Stimulated activated CD8-positive, alpha-beta memory T cell treated with anti-CD3 and anti-CD28 coated beads, Interleukin-12 subunit alpha, Interleukin-12 subunit beta, amount 100 ng/mL, for 1 hour (primary cell): ENCODE results near the gene PPP2R2D.

Experiments
- DNase-seq: peaks from one replicate; pipeline ENCODE4 v3.0.0-alpha.2; 2020; ENCODE audit warnings: low read depth

Gene PPP2R2D

DNA sequence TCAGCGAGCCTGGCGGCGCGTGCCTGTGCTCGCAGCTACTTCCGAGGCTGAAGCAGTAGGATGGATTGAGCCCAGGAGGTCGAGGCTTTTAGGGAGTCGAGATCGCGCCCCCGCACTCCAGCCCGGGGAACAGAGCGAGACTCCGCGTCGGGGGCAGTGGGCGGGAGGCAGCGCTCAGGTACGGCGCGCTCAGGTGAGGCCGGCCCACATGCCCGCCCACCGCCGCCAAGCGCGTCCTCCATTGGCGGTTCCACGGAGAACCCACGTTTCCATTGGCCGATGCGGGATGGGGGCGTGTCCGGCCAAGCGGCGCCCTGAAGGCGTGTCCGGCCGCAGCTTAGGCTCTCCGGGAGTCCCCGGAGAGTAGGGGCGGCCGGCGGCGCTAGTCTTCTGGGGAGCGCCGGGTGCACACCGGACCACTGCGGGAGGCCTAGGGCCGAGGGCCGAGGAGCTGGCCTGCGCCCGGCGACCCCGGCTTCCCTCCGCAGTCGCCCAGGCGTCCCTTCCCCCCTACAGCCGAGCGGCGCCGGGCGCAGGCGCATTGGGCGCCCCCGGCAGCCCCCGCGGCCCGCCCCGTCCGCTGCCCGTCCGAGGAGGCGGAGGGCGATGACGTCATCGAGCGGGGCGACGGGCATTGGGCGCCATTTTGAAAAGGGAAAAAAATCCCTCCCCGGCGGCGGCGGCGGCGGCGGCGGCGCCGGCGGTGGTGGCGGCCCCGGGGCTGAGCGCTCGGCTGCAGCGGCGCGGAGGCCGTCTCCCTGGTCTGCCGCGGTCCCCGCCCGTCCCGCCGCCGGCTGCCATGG lies at the start of gene PPP2R2D:
Gene PPP2R2D, plus strand, starts transcription at position 659 of the 803 bp plus-strand sequence. Its CDS starts 141 bp downstream, at position 800.
- peak; percentile 91 for DNase-seq

DNA sequence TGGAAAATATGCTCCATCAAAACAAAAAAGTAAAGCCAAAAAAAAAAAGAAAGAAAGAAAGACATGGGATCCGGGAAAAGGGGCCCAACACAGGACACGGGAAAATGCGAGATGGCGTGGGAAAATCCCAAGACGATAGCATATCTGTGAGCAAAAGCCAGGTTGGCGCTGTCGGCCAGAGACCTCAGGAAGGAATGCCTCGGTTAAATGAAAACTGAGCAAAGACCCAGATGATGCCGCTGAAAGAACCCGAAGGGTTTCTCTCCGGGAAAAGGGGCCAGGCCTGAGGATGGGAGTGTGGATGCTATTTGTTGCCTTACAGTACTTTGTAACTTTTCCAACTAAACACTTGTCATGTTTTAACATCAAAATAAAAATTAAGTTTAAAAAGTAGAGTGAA lies 49.5 kb upstream of the PPP2R2D start:
- no peak for DNase-seq

DNA sequence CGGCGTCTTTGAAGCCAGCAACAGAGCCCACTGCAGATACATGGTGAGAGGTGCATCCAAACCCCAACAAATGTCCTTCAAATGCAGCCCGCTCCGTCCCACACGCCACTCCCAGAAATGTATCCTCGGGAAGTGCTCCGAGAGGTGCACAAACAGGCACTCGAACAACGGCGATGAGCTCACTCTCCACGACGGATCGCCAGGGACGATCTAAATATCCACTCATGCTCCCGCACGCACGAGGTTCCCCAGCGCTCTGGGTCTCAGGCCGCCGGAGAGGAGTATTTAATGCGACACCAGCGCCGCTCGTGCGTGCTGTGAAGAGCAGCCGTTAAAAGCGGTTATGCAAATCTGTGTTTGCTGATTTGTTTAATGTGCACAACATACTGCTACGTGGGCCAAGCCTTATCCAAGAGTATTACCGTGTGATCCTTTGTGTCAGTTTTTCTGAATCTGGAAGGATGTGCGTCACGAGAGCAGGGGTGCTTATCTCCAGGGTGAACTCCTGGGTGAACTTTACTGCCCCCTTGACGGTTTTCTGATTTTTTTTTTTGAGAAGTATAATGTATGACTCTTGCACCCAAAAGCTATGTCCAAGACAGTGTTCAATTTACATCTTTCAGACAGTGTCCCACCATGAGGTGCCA lies 48.5 kb upstream of the PPP2R2D start:
- no peak for DNase-seq

DNA sequence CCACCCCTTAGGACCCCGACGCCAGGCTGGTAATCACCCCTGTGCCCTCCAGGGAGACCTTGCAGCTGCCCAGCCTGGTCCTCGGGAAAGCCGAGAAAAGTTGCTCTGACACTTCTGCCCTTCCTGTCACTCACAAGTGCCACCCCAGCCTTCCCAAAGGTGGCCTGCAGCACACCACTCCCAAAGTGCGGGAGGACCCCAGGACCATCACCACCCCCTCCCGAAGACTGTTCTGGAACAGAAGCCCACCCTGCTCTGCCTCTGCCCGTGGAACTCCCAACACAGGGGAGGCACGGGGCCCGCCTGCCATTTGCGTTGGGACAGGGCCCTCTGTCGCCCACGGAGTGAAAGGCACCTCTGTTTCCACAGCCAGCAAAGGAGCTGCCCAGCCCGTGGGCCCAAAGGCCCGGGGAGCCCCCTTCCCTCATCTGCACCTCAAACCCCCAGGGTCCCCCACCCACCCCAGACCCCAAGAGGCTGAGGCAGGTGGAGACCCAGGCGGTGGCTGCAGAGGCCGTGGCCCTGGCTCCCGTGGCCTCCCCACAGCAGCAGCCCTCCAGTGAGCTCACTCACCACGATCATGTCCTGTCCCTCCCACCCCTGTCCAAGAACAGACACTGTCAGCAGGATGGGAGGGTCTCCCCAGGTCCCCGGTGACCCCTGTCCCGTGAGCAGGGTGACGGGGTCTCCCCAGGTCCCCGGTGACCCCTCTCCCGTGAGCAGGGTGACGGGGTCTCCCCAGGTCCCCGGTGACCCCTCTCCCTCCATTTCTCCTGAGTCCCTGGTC lies 47.8 kb upstream of the PPP2R2D start:
- no peak for DNase-seq

DNA sequence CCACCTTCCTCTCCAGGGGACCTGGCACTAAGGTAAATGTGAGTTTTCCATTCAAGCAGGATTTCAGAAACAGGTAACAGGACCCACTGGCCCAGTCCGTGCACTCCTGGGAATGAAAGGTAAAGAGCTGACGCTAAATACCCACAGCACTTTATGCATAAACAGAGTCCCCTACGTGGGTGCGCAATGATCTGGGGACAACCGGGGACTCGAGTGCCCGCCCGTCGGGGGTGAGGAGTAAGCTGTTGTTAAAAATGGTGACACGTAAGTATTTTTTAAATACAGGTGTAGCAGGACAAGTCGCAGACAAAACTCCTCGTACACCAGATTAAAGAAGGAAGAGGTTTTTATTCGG lies 47.2 kb upstream of the PPP2R2D start:
- DNase-seq = no peak

DNA sequence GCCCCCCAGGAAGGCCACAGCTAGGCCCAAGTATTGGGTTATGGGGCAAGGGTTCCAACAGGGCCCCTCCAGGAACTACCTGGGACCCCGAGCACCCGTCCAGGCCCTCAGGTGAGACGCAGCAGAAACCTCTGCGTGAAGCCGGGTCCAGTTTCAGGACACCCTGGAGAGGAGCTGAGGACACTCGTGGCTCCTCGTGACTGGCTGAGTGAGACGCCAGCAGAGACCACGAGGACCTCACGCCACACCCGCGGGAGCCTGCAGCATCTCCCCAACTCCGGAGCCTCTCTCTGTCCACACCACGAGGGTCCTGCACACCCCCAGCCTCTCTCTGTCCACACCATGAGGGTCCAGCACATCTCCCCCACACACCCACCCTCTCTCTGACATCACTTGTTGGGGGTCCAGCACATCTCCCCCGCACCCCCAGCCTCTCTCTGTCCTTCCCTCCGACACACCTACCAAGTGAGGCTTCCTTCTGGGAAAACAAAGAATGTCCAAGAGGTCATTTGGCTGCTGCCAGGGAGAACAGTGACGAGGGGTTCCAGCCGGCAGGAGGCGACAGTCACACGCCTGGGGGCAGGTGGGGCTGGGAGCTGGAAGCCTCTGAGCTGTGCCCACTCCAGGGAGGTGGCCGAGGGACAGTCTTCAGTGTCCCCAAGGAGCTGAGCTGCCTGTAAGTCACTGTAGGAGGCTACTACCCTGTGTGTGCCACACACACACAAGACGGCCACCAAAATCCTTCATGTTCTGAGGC lies 46.1 kb upstream of the PPP2R2D start:
- no peak for DNase-seq

DNA sequence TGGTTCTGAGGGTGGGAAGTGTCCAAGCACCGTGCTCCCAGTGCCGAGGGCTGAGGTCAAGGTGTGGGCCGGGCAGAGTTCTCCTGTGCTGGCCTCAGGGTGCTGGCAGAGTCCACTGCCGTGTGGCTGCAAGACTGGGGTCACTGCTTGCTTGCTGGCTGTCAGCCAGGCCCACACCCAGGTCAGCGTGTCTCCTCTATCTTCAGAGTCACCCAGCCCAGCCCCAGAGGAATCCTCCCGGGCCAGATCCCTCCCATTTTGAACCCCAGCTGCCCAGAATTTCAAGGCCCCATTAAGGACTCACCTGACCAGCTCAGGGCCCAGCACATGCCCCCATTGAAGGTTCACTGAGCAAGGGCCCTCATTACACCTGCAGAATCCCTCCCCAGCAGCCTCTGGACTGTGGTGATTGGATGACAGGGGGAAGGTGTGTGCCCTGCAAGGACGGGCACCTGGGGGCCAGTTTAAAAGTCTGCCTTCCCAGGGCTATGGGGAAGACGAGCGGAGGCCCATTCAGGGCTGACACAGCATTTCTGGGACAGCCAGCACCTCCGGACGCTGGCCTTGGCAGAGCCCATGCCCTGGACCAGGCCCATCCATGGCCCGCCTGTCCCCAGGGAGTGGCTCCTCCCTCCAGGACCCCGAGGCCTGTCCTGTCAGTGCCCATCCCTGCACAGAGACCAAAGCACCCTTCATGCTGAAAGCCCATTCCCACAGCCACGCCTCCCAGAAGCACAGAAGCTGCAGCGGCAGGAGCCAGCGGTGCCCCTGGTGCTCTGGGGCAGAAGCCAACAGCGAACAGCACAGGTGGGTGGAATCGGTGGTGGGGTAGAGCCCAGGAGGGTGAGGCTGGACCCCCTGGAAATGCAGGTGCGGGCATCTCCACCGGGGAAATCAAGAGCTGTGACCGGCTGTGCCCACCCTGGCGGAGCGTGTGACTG lies 45.1 kb upstream of the PPP2R2D start:
- no peak for DNase-seq

DNA sequence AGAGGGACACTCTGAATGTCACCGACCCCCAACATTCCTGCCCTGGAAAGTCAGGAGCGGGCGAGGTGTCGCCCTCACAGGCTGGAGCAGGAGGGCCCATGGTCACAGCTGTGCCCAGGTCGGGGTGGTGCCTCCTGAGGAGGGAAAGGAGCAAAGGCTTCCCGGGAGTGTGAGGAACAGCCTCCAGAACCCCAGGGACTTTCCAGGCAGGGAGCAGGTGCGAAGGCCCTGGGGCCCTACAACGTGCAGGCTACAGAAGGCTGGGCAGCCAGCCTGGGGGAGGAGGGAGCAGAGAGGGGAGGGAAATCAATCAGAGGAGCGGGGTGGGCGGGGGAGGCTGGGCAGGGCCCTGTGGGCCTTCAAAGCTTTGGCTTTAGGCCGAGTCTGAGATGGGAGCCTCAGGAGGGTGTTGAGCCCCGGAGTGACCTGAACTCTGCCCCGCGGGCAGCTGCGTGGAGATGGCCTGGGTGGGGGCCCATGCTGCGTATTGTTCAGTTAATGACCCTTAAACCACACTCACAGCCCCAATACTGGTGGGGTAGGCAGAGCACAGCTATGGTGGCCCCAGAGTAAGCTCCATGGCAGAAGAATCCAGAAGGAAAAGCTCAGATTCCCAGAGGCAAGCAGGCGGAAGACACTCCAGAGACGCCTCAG lies 44.2 kb upstream of the PPP2R2D start:
- DNase-seq = no peak

DNA sequence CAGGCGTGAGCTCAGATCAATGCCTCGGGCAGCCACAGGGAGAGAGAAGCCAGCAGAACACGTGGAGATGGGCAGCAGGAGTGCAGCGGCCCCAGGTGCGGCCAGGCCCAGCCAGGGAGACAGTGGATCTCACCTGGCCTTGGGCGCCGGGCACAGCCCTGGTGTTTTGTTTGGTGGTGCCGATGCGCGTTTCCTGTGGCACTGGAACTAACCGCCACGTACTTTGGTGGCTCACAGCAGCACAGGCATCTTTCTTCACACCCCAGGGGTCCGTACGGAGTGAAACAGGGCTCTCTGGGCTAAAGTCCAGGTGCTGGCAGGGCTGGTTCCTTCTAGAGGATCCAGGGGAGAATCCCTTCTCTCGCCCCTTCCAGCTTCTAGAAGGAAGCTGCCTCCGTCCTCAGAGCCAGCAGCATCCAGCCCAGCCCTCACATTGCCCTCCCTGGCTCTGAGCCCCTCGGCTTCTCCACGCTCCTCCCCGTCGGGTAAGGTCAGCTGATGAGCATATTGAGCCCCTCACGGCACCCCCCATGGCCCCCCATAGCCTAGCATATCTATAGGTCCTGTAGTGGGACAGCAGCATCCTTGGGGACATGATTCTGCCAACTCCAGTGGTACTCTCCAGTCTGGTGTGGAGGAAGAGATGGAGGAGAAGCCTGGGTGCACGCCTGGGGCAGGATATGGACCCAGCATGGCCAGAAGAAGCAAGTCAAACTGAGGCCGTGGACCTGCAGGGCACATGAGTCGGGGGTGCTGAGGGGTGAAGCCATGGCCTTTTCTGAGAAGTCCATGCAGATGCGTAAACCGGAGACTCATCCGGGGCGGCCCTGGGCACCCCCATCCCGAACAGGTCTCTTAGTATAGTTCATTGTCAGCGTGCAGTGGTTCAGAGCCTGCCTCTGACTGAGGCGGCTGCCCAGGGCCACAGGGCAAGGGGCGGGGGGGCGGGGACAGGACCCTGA lies 43.4 kb upstream of the PPP2R2D start:
- DNase-seq = no peak

DNA sequence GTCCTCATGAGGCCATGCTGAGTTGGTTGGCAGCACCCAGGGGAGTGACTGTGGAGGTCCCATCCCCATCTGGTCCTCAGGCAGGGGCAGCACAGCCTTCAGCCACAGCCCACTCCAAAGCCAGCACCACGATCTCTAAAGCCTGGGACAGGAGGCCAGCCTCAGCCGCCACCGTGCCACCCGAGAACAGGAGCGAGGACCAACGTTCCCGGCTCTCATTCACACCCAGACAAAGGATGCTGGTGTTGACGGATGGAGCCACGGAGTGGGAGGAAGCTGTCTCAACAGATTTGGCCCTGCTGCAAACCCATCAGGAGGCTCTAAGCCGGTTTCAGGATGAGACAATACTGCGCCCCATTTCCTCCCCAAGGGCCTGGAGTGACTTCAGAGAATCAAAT lies 42.7 kb upstream of the PPP2R2D start:
- DNase-seq = no peak

DNA sequence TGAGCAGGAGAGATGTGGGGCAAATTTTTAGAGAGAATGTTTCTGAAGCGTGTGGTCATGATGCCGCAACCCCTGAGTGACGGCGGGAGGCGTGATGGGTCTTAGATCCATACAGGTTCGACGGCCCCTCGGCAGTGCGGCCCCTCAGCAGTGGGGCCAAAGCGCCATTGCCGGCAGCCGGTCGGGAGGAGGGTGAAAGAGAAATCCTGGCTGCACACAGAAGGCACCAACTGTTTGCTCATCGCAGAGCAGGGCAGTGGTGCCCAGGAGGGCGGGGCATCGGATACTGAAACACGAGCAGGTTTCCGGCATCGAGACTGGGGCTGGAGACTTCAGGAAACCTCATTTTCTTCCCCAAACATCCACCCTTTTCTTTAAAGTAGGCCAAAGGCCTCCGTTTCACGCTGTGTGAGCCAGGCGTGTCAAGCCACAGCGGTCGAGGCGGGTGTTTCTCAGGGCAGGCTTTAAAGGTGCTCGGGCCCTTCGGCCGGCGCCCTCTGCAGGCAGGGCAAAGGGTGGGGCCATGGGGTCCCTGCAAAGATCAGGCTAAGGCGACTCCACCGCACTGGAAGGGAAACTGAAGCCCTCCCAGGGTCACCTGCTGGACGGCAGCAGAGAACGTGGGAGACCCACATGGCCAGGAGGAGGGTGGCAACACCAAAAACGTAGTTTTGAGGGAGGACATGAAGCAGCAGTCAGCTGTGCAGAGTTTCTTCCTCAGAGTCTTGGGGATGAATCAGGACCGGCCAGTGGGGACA lies 42.0 kb upstream of the PPP2R2D start:
- no peak for DNase-seq

DNA sequence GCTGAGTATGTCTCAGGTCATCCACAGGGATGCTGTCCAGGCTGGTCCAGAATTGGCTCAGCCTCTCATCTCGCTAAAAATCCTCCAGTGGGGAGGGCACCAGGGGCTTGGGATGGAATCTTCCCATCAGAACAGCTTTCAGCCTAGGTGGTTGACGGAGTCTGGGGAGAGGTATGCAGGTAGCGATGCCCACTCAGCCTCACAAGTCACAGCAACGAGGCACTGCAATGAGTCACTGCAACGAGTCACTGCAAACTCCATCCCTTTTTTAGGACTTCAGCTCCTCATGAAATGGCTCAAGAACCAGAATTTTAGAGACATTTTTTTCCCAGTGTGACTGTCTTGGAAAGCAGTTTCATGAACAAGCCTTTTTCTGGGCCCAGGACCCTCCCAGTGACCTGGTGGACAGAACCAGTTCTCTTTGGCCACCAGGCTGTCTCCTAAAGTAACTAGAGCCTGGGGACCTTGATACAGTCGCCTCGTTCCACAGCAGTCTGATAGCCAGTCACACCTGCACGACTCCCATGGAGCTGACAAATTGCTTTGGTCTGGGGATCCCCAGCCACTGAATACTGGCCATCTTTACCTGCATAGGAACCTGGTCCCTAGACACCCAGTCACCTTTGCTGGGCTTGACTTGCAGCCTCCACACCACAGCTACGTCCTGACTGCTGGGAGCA lies 41.3 kb upstream of the PPP2R2D start:
- DNase-seq = no peak

DNA sequence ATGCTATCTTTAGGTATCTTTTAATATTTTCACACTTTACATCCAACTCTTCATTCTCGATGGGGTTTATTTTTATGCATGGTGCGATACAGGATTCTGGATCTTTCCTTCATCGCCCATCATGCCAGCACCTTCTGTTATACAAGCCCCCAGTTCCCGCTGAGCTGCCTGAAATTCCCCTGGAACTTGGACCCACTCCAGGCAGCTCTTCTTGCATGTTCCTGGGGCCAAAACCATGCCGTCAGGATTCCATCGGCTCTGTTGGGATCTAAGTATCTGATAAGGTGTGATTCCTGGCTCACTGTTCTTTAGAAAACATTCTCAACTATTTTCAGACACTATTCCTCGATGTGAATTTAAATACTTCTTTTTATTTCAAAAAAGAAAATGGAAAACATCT lies 40.5 kb upstream of the PPP2R2D start:
- DNase-seq = no peak

DNA sequence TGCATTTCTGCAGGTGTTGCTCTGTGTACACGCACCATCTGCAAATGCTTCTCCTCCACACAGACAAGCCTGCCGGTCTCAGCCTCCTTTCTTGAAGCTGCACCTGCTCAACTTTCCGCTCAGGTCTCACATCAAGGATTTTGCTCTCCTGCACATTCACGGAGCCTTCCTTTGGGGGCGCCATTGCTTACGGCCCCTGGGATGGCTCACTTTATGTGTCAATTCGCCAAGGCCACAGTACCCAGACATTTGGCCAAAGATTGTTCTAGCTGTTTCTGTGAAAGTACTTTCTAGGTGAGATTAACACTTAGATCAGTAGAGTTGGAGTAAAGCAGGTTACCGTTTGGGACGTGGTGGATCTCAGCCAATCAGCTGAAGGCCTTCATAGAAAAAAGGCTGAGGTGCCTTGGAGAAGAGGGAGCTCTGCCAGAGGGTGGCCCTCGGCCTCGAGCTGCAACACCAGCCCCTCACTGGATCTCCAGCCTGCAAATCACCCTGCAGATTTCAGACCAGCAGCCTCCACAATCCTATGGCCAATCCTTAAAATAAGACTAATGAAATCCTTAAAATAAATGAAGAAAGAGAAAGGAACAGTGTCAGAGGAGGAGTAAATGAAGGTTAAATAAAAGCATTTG lies 39.9 kb upstream of the PPP2R2D start:
- no peak for DNase-seq

DNA sequence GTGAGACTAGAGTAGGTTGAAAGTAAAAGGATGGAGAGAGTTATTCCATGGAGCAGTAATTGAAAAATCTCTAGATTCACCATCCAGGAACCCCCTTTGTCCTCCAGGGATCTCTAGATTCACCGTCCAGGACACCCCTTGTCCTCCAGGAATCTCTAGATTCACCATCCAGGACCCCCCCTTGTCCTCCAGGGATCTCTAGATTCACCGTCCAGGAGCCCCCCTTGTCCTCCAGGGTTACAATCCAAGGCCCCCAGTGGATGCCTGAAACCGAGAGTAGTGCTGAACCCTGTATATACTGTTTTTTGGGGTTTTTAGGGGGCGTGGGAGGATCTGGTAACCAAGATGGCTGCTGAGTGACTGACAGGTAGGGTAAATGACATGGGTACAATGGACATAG lies 38.3 kb upstream of the PPP2R2D start:
- no peak for DNase-seq

DNA sequence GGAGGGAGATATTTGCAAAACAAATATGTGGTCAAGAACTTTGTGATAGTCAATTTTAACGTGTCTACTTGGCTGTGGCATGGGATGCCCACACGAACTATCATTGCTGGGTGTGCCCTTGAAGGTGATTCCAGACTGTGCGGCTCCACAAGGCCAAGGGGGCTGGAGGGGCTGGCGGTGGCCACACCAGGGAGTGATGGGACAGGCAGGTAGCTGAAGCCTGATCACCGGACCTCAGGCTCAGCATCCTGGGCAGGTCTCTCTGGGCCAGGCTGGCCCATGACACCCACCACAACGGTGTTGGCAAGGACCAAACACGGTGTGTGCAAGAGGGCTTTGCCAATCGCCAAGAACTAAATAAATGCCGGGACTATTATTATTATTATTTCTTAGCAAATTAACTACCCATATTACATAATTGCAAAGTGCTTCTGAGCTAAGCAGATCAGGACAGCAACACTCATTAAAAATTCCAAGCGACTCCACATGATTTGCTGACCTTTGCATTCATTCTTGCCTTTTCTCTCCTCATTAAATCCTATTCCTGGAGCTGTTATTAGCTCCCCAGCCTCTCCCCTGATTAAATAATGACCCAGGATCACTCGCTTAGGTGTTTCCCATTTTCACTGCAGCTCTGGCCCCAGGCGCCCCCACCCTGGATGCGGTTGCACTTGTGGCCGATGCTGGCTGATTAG lies 35.4 kb upstream of the PPP2R2D start:
- no peak for DNase-seq

DNA sequence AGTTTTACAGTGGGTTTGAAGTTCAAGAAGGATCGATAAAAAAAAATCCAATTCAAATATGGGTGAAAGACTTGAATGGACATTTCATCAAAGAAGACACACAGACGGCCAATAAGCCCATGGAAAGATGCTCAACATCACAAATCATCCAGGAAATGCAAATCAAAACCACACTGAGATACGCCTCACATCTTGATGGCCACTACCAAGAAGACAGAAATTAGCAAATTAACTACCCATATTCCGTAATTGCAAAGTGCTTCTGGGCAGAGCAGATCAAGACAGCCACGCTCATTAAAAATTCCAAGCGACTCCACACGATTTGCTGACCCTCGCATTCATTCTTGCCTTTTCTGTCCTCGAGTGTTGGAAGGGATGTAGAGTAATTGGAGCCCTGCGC lies 34.1 kb upstream of the PPP2R2D start:
- no peak for DNase-seq
